WTC11 (cell line): ENCODE results near the gene IPO8. TPM values are rescaled to one million over a fixed set of nuclear protein-coding genes. Genes with fewer than 3 reads are reported as not detected.

Experiments
- ATAC-seq: fragments of 200-7000 bp; cut with Tn5 transposase; 2 replicates; pipeline ENCODE4 v1.10.0; 2021; ENCODE audit warnings: mild to moderate bottlenecking, moderate library complexity
- CTCF ChIA-PET: fragments of 300-600 bp; sonication (Branson Sonifier 250); formaldehyde crosslinking; loops from one replicate; lab custom pipeline; 2021; ENCODE audit warnings: antibody characterized with exemption; lab: Charles Lee
- POLR2A ChIA-PET: fragments of 350-600 bp; sonication (Branson Sonifier 250); formaldehyde crosslinking; loops from one replicate; lab custom pipeline; 2021; ENCODE audit warnings: antibody characterized with exemption; lab: Charles Lee
- DNase-seq: peaks from one replicate; pipeline ENCODE4 v3.0.0; 2021; ENCODE audit warnings: low spot score
- H3K27ac Mint-ChIP-seq: 2 replicates; pipeline ENCODE4 v1.8.0; 2021; ENCODE audit warnings: mixed read lengths
- H3K27me3 Mint-ChIP-seq: 2 replicates; pipeline ENCODE4 v1.8.0; 2021; ENCODE audit warnings: low read depth, mild to moderate bottlenecking, moderate library complexity, mixed read lengths
- H3K36me3 Mint-ChIP-seq: 2 replicates; pipeline ENCODE4 v1.8.0; 2021; ENCODE audit warnings: mixed read lengths
- H3K4me1 Mint-ChIP-seq: 2 replicates; pipeline ENCODE4 v1.8.0; 2022; ENCODE audit warnings: mixed read lengths
- H3K4me3 Mint-ChIP-seq: 2 replicates; pipeline ENCODE4 v1.8.0; 2021; ENCODE audit warnings: mild to moderate bottlenecking, moderate library complexity, mixed read lengths
- H3K9me3 Mint-ChIP-seq: 2 replicates; pipeline ENCODE4 v1.8.0; 2021; ENCODE audit warnings: mixed read lengths
- ARID4B ChIP-seq: sonication (generic); formaldehyde crosslinking; IDR thresholded peaks from 2 replicates; pipeline ENCODE4 v1.8.0; 2023; ENCODE audit warnings: missing genetic modification reagents, mild to moderate bottlenecking, borderline replicate concordance
- ATF2 ChIP-seq: sonication (generic); formaldehyde crosslinking; IDR thresholded peaks from 2 replicates; pipeline ENCODE4 v1.8.1; 2022; ENCODE audit warnings: low read depth, missing genetic modification reagents, borderline replicate concordance
- CBFB ChIP-seq: sonication (generic); formaldehyde crosslinking; IDR thresholded peaks from 2 replicates; pipeline ENCODE4 v1.8.1; 2022; ENCODE audit warnings: mild to moderate bottlenecking, low read depth, missing genetic modification reagents
- CDX4 ChIP-seq: fragments of 250-450 bp; sonication (Bioruptor Pico); IDR thresholded peaks from 2 replicates; pipeline ENCODE4 v1.9.0; 2021; ENCODE audit warnings: moderate library complexity, mild to moderate bottlenecking, inconsistent platforms, borderline replicate concordance
- E2F5 ChIP-seq: sonication (generic); formaldehyde crosslinking; IDR thresholded peaks from 2 replicates; pipeline ENCODE4 v1.8.1; 2022; ENCODE audit warnings: mild to moderate bottlenecking, moderate library complexity, missing genetic modification reagents
- FOXJ3 ChIP-seq: sonication (generic); formaldehyde crosslinking; IDR thresholded peaks from 2 replicates; pipeline ENCODE4 v1.9.0; 2021; ENCODE audit warnings: missing genetic modification reagents, mild to moderate bottlenecking, borderline replicate concordance
- JAZF1 ChIP-seq: fragments of 250-450 bp; sonication (Bioruptor Pico); IDR thresholded peaks from 2 replicates; pipeline ENCODE4 v1.9.0; 2021; ENCODE audit warnings: moderate library complexity, mild to moderate bottlenecking, inconsistent platforms
- JUN ChIP-seq: sonication (generic); formaldehyde crosslinking; IDR thresholded peaks from 2 replicates; pipeline ENCODE4 v1.8.0; 2023; ENCODE audit warnings: mild to moderate bottlenecking, missing genetic modification reagents
- MXD4 ChIP-seq: fragments of 250-450 bp; sonication (Bioruptor Pico); IDR thresholded peaks from 2 replicates; pipeline ENCODE4 v1.8.0; 2021; ENCODE audit warnings: mild to moderate bottlenecking, moderate library complexity, borderline replicate concordance
- NFYB ChIP-seq: sonication (generic); formaldehyde crosslinking; conservative IDR thresholded peaks from 2 replicates; pipeline ENCODE4 v1.8.0; 2022; ENCODE audit warnings: low read depth, missing genetic modification reagents
- OVOL2 ChIP-seq: fragments of 250-450 bp; sonication (Bioruptor Pico); IDR thresholded peaks from 2 replicates; pipeline ENCODE4 v1.9.0; 2021; ENCODE audit warnings: mild to moderate bottlenecking, borderline replicate concordance
- RORB ChIP-seq: fragments of 250-450 bp; sonication (Bioruptor Pico); IDR thresholded peaks from 2 replicates; pipeline ENCODE4 v1.9.0; 2021; ENCODE audit warnings: mild to moderate bottlenecking
- TEAD4 ChIP-seq: sonication (generic); formaldehyde crosslinking; IDR thresholded peaks from 2 replicates; pipeline ENCODE4 v1.8.0; 2022; ENCODE audit warnings: mild to moderate bottlenecking, missing genetic modification reagents
- ZNF219 ChIP-seq: sonication (generic); formaldehyde crosslinking; IDR thresholded peaks from 2 replicates; pipeline ENCODE4 v1.8.0; 2023; ENCODE audit warnings: missing genetic modification reagents, mild to moderate bottlenecking, borderline replicate concordance
- ZNF425 ChIP-seq: fragments of 250-450 bp; sonication (Bioruptor Pico); conservative IDR thresholded peaks from 2 replicates; pipeline ENCODE4 v1.9.0; 2021; ENCODE audit warnings: mild to moderate bottlenecking
- ZNF671 ChIP-seq: fragments of 250-450 bp; sonication (Bioruptor Pico); IDR thresholded peaks from 2 replicates; pipeline ENCODE4 v1.8.0; 2021; ENCODE audit warnings: mild to moderate bottlenecking
- total RNA-seq: library from RNA; stranded (reverse); gene quantifications from 3 replicates; pipeline ENCODE4 v1.2.3, GENCODE V29; 2021

IPO8 gene
- total RNA-seq, 1 experiment from 2014 or later, result 44.8 TPM

GRCh38 chr12:30706476-30706875, 10.8 kb upstream of the IPO8 start (continued):
- TF ChIP-seq MXD4 (CRISPR knock-in tag), result no peak
- TF ChIP-seq E2F5 (CRISPR knock-in tag), result no peak
- no peak for TF ChIP-seq CDX4 (CRISPR knock-in tag)

- ATAC-seq, result no peak
- CTCF ChIA-PET, result interaction anchor here (0.7 kb wide), 1 partner anchor 54 kb away, joined by 3 read pairs; the partner anchor contains the start of gene CAPRIN2
- POLR2A ChIA-PET, result interaction anchor here (0.6 kb wide), 1 partner anchor 380 kb away, joined by 5 read pairs; no protein-coding TSS in a partner anchor
- Mint-ChIP-seq H3K4me1 (peaks cover 15% of the 10 kb centered on the region), H3K9me3 (no peaks in the 10 kb centered on the region), H3K27ac (no peak overlapping the region), H3K27me3 (no peaks in the 10 kb centered on the region)
- no peak for DNase-seq
- TF ChIP-seq NFYB (CRISPR knock-in tag), result no peak
- TF ChIP-seq ZNF425, result no peak
- TF ChIP-seq JAZF1, result no peak
- no peak for TF ChIP-seq RORB (CRISPR knock-in tag)
- TF ChIP-seq, all 79 proteins: peak for 0
- Mint-ChIP-seq H3K4me3 (no peak overlapping the region), H3K36me3 (no peaks in the 10 kb centered on the region)
These were observed 5.4 kb upstream of the IPO8 start for GRCh38 chr12:30701056-30701455.

GRCh38 chr12:30700216-30700900, 4.7 kb upstream of the IPO8 start:
- no peak for ATAC-seq
- ChIA-PET CTCF (no interaction called here), POLR2A (no interaction called here)
- H3K27ac Mint-ChIP-seq, result no peak overlapping the region
- peaks cover 17% of the 10 kb centered on the region for H3K4me1 Mint-ChIP-seq
- no peak for DNase-seq
- H3K4me3 Mint-ChIP-seq, result no peak overlapping the region
- no peaks in the 10 kb centered on the region for H3K27me3 Mint-ChIP-seq
- H3K9me3 Mint-ChIP-seq, result no peaks in the 10 kb centered on the region
- no peaks in the 10 kb centered on the region for H3K36me3 Mint-ChIP-seq
- TF ChIP-seq CBFB (no peak), JUN (CRISPR knock-in tag) (no peak)

GRCh38 chr12:30698346-30698745, 2.7 kb upstream of the IPO8 start:
- Mint-ChIP-seq H3K36me3 (no peaks in the 10 kb centered on the region), H3K9me3 (no peaks in the 10 kb centered on the region), H3K4me1 (peaks cover 29% of the 10 kb centered on the region), H3K27me3 (no peaks in the 10 kb centered on the region), H3K4me3 (no peak overlapping the region), H3K27ac (no peak overlapping the region)
- ChIA-PET POLR2A (no interaction called here), CTCF (no interaction called here)
- TF ChIP-seq ARID4B (CRISPR knock-in tag) (no peak), OVOL2 (CRISPR knock-in tag) (no peak), ZNF219 (CRISPR knock-in tag) (no peak), ATF2 (no peak), CBFB (no peak), ZNF671 (CRISPR knock-in tag) (no peak), FOXJ3 (CRISPR knock-in tag) (no peak), RORB (CRISPR knock-in tag) (no peak), TEAD4 (no peak)
- no peak for DNase-seq
- no peak for ATAC-seq
